Esophagus squamous epithelium (tissue), 5 donors: ENCODE data around the gene PKM. TPM values are rescaled to one million over a fixed set of nuclear protein-coding genes. Genes with fewer than 3 reads are reported as not detected.

Experiments used
- DNase-seq: peaks from one replicate; lab custom pipeline; 2025; lab: John Stamatoyannopoulos, UW
- H3K27ac ChIP-seq, 4 donors: fragments of 200-600 bp; sonication (generic); one replicate each; pipeline ENCODE4 v1.5.1; 2016 to 2019; ENCODE audit warnings: mild to moderate bottlenecking in 1 of 4
- H3K27me3 ChIP-seq, 4 donors: fragments of 200-600 bp; sonication (generic); 1 replicate in 3 of 4; 2 replicates in 1 of 4; pipeline versions ENCODE4 v1.5.1 to v1.6.0; 2017 to 2021; ENCODE audit warnings: antibody characterized with exemption in 1 of 4
- H3K36me3 ChIP-seq, 3 donors: fragments of 200-600 bp; sonication (generic); one replicate each; pipeline ENCODE4 v1.5.1; 2016 to 2019
- H3K4me1 ChIP-seq, 3 donors: fragments of 200-600 bp; sonication (generic); one replicate each; pipeline ENCODE4 v1.5.1; 2017 to 2019
- H3K4me3 ChIP-seq, 4 donors: fragments of 200-600 bp; sonication (generic); 1 replicate in 3 of 4; 2 replicates in 1 of 4; pipeline ENCODE4 v1.5.1; 2016 to 2019; ENCODE audit warnings: mild to moderate bottlenecking in 2 of 4, moderate library complexity in 1 of 4
- H3K9me3 ChIP-seq, 3 donors: fragments of 200-600 bp; sonication (generic); one replicate each; pipeline ENCODE4 v1.5.1; 2016 to 2019
- POLR2A ChIP-seq, 4 donors: fragments of 450-650 bp; IDR thresholded peaks; one replicate each; pipeline ENCODE4 v1.6.1; 2017; ENCODE audit warnings: antibody characterized with exemption in 4 of 4, mild to moderate bottlenecking in 4 of 4, moderate library complexity in 3 of 4
- WGBS, 2 donors: methylation state at CpG; one replicate each; pipeline ENCODE4 v1.1.5; 2018; 5-methylcytosine and 5-hydroxymethylcytosine counted together
- intact Hi-C: fragments of 100-400 bp; cut with DNase I; formaldehyde crosslinking; loops from one replicate; pipeline ENCODE4 v1.15.0; 2022
- total RNA-seq, 4 donors: library from RNA; depleted of rRNA; stranded (reverse); fragments of >200 nt; gene quantifications; one replicate each; pipeline ENCODE4 v1.1.0, GENCODE V29; 2016
- TF ChIP-seq, protein P1 (sequence below), 6 experiments: fragments of 450-650 bp in 4 of 6; fragments of 200-600 bp in 2 of 6; sonication (generic) in 2 of 6; IDR thresholded peaks; one replicate each; pipeline ENCODE4 v1.5.1; 2016 to 2019; ENCODE audit warnings: antibody characterized with exemption in 6 of 6, mild to moderate bottlenecking in 4 of 6, moderate library complexity in 4 of 6
- donor health status: DM: yes; HTN: yes; CAD: no.

Gene PKM
- total RNA-seq, 4 donors from 2014 or later: 504 to 1,134 (median 964) TPM

DNA sequence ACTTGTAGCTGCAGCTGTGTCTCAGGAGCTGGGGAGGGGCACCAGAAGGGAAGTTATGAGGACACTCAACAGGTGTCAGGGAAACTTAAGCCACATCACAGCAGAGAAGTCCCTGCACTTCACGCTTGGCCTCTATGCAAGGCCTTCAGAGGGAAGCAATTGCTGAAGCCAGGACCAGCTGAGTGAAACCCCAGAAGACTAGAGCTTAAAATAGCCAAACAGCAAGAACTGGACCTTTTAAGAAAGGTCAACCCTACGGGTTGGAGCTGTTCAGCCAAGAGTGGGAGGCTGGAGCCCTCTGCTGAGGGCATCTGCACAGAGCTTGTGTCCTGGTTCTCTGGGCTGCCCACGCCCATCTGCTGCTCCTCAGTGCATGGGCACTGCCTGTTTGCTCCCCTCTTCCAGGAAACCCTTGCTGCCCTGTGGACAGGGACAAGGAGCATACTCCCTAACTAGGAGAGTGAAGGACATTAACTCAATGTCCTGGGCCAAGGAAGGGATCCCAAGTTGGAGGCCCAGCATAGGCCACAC, 29.5 kb downstream of the PKM start:
- no peak for DNase-seq
- H3K36me3 ChIP-seq: peaks cover 51 to 82% (median 62%) of the 10 kb centered on the region in 3 donors
- WGBS, 2 donors: 80% methylated on average over 2 of the region's 3 CpGs; no CpG with 5 or more reads in 1 of the 2 donors

DNA sequence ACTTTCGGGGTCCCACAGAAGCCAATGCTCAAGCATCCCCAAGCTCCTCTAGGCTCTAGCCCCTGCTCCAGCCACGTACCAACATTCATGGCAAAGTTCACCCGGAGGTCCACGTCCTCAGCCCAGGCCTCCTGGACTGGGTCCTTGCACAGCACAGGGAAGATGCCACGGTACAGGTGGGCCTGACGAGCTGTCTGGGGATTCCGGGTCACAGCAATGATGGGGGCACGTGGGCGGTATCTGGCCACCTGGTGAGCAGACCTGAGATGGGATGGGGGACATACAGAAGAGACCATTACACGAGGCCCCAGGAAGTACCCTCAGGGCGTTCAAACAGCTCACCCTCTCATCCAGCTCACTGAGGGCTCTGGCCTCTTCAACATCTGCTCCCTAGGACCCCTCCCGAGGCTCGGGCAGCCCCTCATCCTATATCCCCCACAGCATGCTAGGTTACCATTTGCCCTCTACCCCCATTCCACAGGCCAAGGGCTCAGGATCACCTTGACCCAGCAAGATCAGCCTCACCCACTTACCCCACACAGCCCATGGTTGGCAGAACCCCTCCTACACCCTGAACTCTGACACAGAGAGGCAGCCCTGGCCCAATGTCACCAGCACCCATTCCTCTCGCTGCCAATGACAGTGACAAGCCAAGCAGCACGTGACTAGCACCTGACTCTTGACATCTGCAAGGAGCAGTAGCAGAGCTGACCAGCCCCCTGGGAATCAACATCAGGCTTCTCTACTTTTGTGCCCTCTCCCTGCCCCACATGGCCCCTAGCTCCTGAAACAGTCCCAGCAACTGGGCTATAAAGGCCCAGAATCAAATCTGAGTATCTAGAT, 30.4 kb downstream of the PKM start:
- H3K36me3 ChIP-seq: peaks cover 43 to 74% (median 53%) of the 10 kb centered on the region in 3 donors
- no peak overlapping the region for H3K4me3 ChIP-seq
- H3K4me1 ChIP-seq: peaks cover 19 to 92% (median 38%) of the 10 kb centered on the region in 3 donors
- TF ChIP-seq POLR2A (IDR thresholded peaks at IDR 0.05): no peak
- TF ChIP-seq, protein P1, sequence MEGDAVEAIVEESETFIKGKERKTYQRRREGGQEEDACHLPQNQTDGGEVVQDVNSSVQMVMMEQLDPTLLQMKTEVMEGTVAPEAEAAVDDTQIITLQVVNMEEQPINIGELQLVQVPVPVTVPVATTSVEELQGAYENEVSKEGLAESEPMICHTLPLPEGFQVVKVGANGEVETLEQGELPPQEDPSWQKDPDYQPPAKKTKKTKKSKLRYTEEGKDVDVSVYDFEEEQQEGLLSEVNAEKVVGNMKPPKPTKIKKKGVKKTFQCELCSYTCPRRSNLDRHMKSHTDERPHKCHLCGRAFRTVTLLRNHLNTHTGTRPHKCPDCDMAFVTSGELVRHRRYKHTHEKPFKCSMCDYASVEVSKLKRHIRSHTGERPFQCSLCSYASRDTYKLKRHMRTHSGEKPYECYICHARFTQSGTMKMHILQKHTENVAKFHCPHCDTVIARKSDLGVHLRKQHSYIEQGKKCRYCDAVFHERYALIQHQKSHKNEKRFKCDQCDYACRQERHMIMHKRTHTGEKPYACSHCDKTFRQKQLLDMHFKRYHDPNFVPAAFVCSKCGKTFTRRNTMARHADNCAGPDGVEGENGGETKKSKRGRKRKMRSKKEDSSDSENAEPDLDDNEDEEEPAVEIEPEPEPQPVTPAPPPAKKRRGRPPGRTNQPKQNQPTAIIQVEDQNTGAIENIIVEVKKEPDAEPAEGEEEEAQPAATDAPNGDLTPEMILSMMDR (IDR thresholded peaks at IDR 0.05): no peak
- H3K27ac ChIP-seq: peak overlapping the region in 3 of 4 donors; percentile 3 to 79 (median 21)
- H3K9me3 ChIP-seq: no peaks in the 10 kb centered on the region
- no peak for DNase-seq
- intact Hi-C loops: no loop called here
- 69 to 78% methylated on average over 8 to 10 of the region's 15 CpGs for WGBS, 2 donors
- H3K27me3 ChIP-seq: peaks cover 0 to 13% (median 0%) of the 10 kb centered on the region in 4 donors

More for the DNA sequence above, 29.5 kb downstream of the PKM start:
- Histone ChIP-seq H3K4me1 (peaks cover 19 to 93% (median 36%) of the 10 kb centered on the region in 3 donors), H3K27me3 (peaks cover 0 to 11% (median 0%) of the 10 kb centered on the region in 4 donors), H3K4me3 (no peak overlapping the region), H3K9me3 (no peaks in the 10 kb centered on the region), H3K27ac (peak overlapping the region; percentile 3 to 79 (median 66))
- no peak for TF ChIP-seq POLR2A (IDR thresholded peaks at IDR 0.05)
- TF ChIP-seq, protein P1 (IDR thresholded peaks at IDR 0.05): no peak
- intact Hi-C loops: no loop called here

DNA sequence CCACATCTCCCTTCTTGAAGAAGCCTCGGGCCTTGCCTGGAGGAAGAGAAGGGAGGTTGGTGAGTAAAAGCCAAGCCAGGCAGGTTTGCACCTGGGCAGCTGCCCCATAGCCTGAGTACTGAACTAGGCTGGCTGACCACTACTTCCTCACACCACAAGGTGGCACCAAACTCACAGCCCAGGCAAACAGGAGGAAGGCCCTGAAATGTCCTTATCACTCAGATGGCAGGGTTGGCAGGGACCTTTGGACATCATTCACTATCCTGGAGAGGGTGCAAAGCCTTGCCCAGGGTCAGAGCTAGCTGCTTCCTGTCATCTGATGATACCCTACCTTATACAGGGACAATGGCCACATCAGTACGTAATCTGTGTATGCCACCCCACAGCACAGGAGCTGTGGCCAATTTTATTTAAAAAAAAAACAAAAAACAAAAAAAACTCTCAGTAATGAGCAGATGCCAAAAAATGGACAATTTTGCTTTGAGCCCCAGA, 31.2 kb downstream of the PKM start:
- H3K4me3 ChIP-seq: no peak overlapping the region
- H3K4me1 ChIP-seq: peaks cover 23 to 92% (median 47%) of the 10 kb centered on the region in 3 donors
- intact Hi-C loops: loop anchor here (5.0 kb wide), 1 partner anchor 73 kb away; the partner anchor contains the start of gene PARP6
- H3K27ac ChIP-seq: peak overlapping the region in 1 of 4 donors; percentile 2
- peaks cover 0 to 13% (median 0%) of the 10 kb centered on the region in 4 donors for H3K27me3 ChIP-seq
- DNase-seq: peak; percentile 16
- TF ChIP-seq, protein P1 (IDR thresholded peaks at IDR 0.05): peak; percentile 67 to 94 (median 88)
- no peak for TF ChIP-seq POLR2A (IDR thresholded peaks at IDR 0.05)
- 43 to 54% methylated on average over 1 to 2 of the region's 2 CpGs for WGBS, 2 donors
- H3K36me3 ChIP-seq: peaks cover 35 to 65% (median 50%) of the 10 kb centered on the region in 3 donors
- no peaks in the 10 kb centered on the region for H3K9me3 ChIP-seq

DNA sequence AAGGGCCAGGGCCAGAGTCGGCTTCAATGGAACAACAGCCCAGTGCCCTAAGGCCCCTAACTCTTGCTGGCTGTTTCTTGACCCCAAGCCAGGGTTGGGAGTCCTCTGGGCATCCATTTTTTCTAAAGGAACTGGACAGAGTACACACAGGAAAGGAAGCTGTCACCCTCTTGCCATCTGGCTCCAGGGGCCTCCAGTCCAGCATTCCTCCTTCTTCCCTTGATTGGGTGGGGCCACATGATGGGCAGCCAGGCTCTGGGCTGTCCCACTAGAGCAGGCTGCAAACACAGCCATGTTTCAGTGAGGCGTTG, 31.8 kb downstream of the PKM start:
- 54 to 72% methylated on average over 1 to 2 of the region's 2 CpGs for WGBS, 2 donors
- DNase-seq: no peak
- TF ChIP-seq POLR2A (IDR thresholded peaks at IDR 0.05): no peak
- TF ChIP-seq, protein P1 (IDR thresholded peaks at IDR 0.05): no peak

More for the DNA sequence above, 31.8 kb downstream of the PKM start:
- peaks cover 0 to 13% (median 0%) of the 10 kb centered on the region in 4 donors for H3K27me3 ChIP-seq
- H3K9me3 ChIP-seq: no peaks in the 10 kb centered on the region
- H3K36me3 ChIP-seq: peaks cover 32 to 59% (median 48%) of the 10 kb centered on the region in 3 donors
- intact Hi-C loops: loop anchor here (5.0 kb wide), 1 partner anchor 73 kb away; the partner anchor contains the start of gene PARP6
- peaks cover 23 to 88% (median 43%) of the 10 kb centered on the region in 3 donors for H3K4me1 ChIP-seq
- no peak overlapping the region for H3K27ac ChIP-seq
- no peak overlapping the region for H3K4me3 ChIP-seq
